Osteocyte (in vitro differentiated cells): ENCODE measurements around the gene UBE2I. TPM values are rescaled to one million over a fixed set of nuclear protein-coding genes. Genes with fewer than 3 reads are reported as not detected.

Source experiments
- DNase-seq: peaks from one replicate; pipeline ENCODE4 v3.0.0; 2021; ENCODE audit warnings: mixed read lengths; ENCODE audit not compliant: unreplicated experiment; ENCODE audit errors: extremely low spot score
- H3K27ac Mint-ChIP-seq: one replicate; pipeline ENCODE4 v1.8.0; 2021; ENCODE audit warnings: mild to moderate bottlenecking, mixed read lengths; ENCODE audit not compliant: unreplicated experiment
- H3K27me3 Mint-ChIP-seq: one replicate; pipeline ENCODE4 v1.8.0; 2021; ENCODE audit warnings: mixed read lengths; ENCODE audit not compliant: unreplicated experiment
- H3K36me3 Mint-ChIP-seq: one replicate; pipeline ENCODE4 v1.8.0; 2021; ENCODE audit warnings: mixed read lengths; ENCODE audit not compliant: unreplicated experiment
- H3K4me1 Mint-ChIP-seq: one replicate; pipeline ENCODE4 v1.8.0; 2021; ENCODE audit warnings: mixed read lengths; ENCODE audit not compliant: unreplicated experiment
- H3K4me3 Mint-ChIP-seq: one replicate; pipeline ENCODE4 v1.8.0; 2021; ENCODE audit warnings: mild to moderate bottlenecking, moderate library complexity, mixed read lengths; ENCODE audit not compliant: unreplicated experiment
- H3K9me3 Mint-ChIP-seq: one replicate; pipeline ENCODE4 v1.8.0; 2021; ENCODE audit warnings: mixed read lengths; ENCODE audit not compliant: unreplicated experiment
- CTCF ChIP-seq: fragments of 200-600 bp; sonication (generic); IDR thresholded peaks from 2 replicates; pipeline ENCODE4 v1.5.0; 2021; ENCODE audit warnings: antibody characterized with exemption, mild to moderate bottlenecking, moderate library complexity
- total RNA-seq: library from RNA; stranded (reverse); gene quantifications from 2 replicates; pipeline ENCODE4 v1.2.1, GENCODE V29; 2021

UBE2I gene
- total RNA-seq, 1 donor from 2014 or later: 131 TPM

- no peaks in the 10 kb centered on the region for H3K36me3 Mint-ChIP-seq
- H3K27me3 Mint-ChIP-seq: no peaks in the 10 kb centered on the region
- no peaks in the 10 kb centered on the region for H3K9me3 Mint-ChIP-seq
- TF ChIP-seq CTCF: no peak
- DNase-seq: no peak
- H3K27ac Mint-ChIP-seq: no peak overlapping the region
- H3K4me3 Mint-ChIP-seq: no peak overlapping the region
- peaks cover 8% of the 10 kb centered on the region for H3K4me1 Mint-ChIP-seq
These were observed 3.6 kb upstream of the UBE2I start for GRCh38 chr16:1305823-1306222.

GRCh38 chr16:1306334-1306733 lies 3.1 kb upstream of the UBE2I start:
- no peak for TF ChIP-seq CTCF
- Mint-ChIP-seq H3K9me3 (no peaks in the 10 kb centered on the region), H3K4me3 (no peak overlapping the region), H3K36me3 (no peaks in the 10 kb centered on the region), H3K4me1 (peaks cover 13% of the 10 kb centered on the region), H3K27ac (no peak overlapping the region), H3K27me3 (no peaks in the 10 kb centered on the region)
- no peak for DNase-seq

- peaks cover 29% of the 10 kb centered on the region for H3K4me1 Mint-ChIP-seq
- DNase-seq: no peak
- peak overlapping the region; percentile 50 for H3K27ac Mint-ChIP-seq
- H3K27me3 Mint-ChIP-seq: no peaks in the 10 kb centered on the region
- no peak for TF ChIP-seq CTCF
- H3K36me3 Mint-ChIP-seq: no peaks in the 10 kb centered on the region
- H3K9me3 Mint-ChIP-seq: no peaks in the 10 kb centered on the region
- H3K4me3 Mint-ChIP-seq: peak overlapping the region; percentile 66
These were observed 1.1 kb upstream of the UBE2I start for GRCh38 chr16:1308036-1308976.

- Mint-ChIP-seq H3K4me3 (peak overlapping the region; percentile 85), H3K27me3 (no peaks in the 10 kb centered on the region), H3K9me3 (no peaks in the 10 kb centered on the region), H3K27ac (peak overlapping the region; percentile 86), H3K4me1 (peaks cover 29% of the 10 kb centered on the region), H3K36me3 (peaks cover 2% of the 10 kb centered on the region)
- TF ChIP-seq CTCF: no peak
- no peak for DNase-seq
These were observed 724 bp downstream of the UBE2I start for GRCh38 chr16:1309888-1310831.

- no peak for TF ChIP-seq CTCF
- Mint-ChIP-seq H3K27me3 (no peaks in the 10 kb centered on the region), H3K4me1 (peaks cover 29% of the 10 kb centered on the region), H3K27ac (peak overlapping the region; percentile 86), H3K4me3 (peak overlapping the region; percentile 85), H3K36me3 (peaks cover 6% of the 10 kb centered on the region), H3K9me3 (no peaks in the 10 kb centered on the region)
- DNase-seq: no peak
These were observed 1.4 kb downstream of the UBE2I start for GRCh38 chr16:1310832-1311200.
